ENCODE measurements around the gene CFAP52. TPM values are rescaled to one million over a fixed set of nuclear protein-coding genes. Genes with fewer than 3 reads are reported as not detected.

Gene CFAP52
- total and polyA plus RNA-seq, 2 of the 8 experiments (the other 6 are each of a cell fraction or from before 2014, with no cell fraction given) = 0.11 TPM; not detected in 1

DNA sequence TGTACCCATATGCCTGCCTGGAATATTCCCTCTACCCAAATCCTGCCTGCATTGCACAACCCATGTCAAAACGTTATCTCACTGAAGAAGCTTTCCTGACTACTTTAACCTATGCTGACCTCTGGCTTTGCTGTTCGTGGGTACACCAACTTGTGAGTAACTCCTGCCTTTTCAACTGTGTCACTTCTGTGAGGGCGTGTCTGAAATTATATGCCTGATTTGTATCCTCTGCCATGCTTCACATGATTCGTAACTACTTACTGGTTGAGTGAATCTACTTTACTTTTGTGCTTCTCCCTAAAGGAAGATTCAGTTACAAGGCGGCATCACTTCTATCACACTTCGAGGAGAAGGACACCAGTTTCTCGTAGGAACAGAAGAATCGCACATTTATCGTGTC, 35.6 kb downstream of the CFAP52 start:
- ChIA-PET CTCF (ENCODE audit: partially characterized antibody) (interaction anchor here (1.2 kb wide), 1 partner anchor 58 kb away, joined by 4 read pairs; no protein-coding TSS in a partner anchor), POLR2A (ENCODE audit: partially characterized antibody) (no interaction called here)
- H2BK120ac ChIP-seq (replicated peaks; ENCODE audit: low read depth, low read length) = no peak overlapping the region
- H3K14ac ChIP-seq (ENCODE audit: insufficient read length) = no peak overlapping the region
- H3K9me3 ChIP-seq (ENCODE audit: insufficient read depth in 2 of 2, low read depth in 1 of 2, low read length in 1 of 2) = 0 out of 4 replicates have a peak, but pooled peaks cover 0 to 2% of the 10 kb centered on the region in 2 experiments
- no peak overlapping the region for H2BK5ac ChIP-seq (ENCODE audit: low read depth, low read length)
- H2AFZ ChIP-seq (ENCODE audit: low read length) = peak overlapping the region; percentile 63; the same call in 1 of the 2 replicates
- no peaks in the 10 kb centered on the region for H3K27me3 ChIP-seq (replicated peaks in 1 of 4; ENCODE audit: control insufficient read depth in 3 of 4, extremely low read depth in 1 of 4, insufficient read depth in 3 of 4, low read length in 3 of 4)
- H2BK15ac ChIP-seq (ENCODE audit: low read length) = no peak overlapping the region
- H2BK12ac ChIP-seq (ENCODE audit: low read depth, low read length) = no peak overlapping the region
- H4K91ac ChIP-seq (replicated peaks; ENCODE audit: insufficient read length, low read length) = no peak overlapping the region
- no peak overlapping the region for H2AK5ac ChIP-seq (ENCODE audit: low read depth, low read length)
- H2BK20ac ChIP-seq (ENCODE audit: low read length) = no peak overlapping the region
- no peak overlapping the region for H4K8ac ChIP-seq (ENCODE audit: extremely low read depth, insufficient read depth, low read length)
- FAIRE-seq (no peak), DNase-seq (ENCODE audit: low read depth in 1 of 2, low spot score in 2 of 2) (no peak)
- H3K36me3 ChIP-seq (ENCODE audit: control insufficient read depth in 2 of 4, insufficient read depth in 4 of 4, low read length in 3 of 4) = no peaks in the 10 kb centered on the region
- H3K23ac ChIP-seq (ENCODE audit: insufficient read length) = no peak overlapping the region
- H3K79me2 ChIP-seq (ENCODE audit: control insufficient read depth in 1 of 2, insufficient read depth in 2 of 2, low read length in 2 of 2) = no peaks in the 10 kb centered on the region
- H3K27ac ChIP-seq (ENCODE audit: low read depth, low read length) = no peak overlapping the region
- no peaks in the 10 kb centered on the region for H3K23me2 ChIP-seq (ENCODE audit: low read depth, low read length)
- H3K9ac ChIP-seq (replicated peaks in 1 of 4; ENCODE audit: extremely low read depth in 1 of 4, low read depth in 3 of 4, low read length in 3 of 4) = no peak overlapping the region
- 88% methylated on average over 9 of the region's 9 CpGs; no CpG with 5 or more reads in 1 of the 2 experiments for WGBS, 2 experiments (ENCODE audit: extremely low coverage in 1 of 2, insufficient coverage in 1 of 2, insufficient read length in 1 of 2, insufficient replicate concordance in 2 of 2, low coverage in 1 of 2, low lambda C conversion rate in 2 of 2, missing lambda C conversion rate in 1 of 2)
- no peak overlapping the region for H3K4me3 ChIP-seq (ENCODE audit: extremely low read depth in 1 of 4, insufficient read depth in 2 of 4, low read depth in 3 of 4, low read length in 4 of 4)
- no peak overlapping the region for H4K5ac ChIP-seq (ENCODE audit: insufficient read length, low read depth, low read length)
- no peak overlapping the region for H3K4me2 ChIP-seq (ENCODE audit: insufficient read depth in 1 of 2, low read depth in 2 of 2, low read length in 2 of 2)
- H3K4me1 ChIP-seq (replicated peaks in 1 of 4; ENCODE audit: control insufficient read depth in 3 of 4, insufficient read depth in 4 of 4, low read length in 3 of 4) = no peaks in the 10 kb centered on the region
- H3K18ac ChIP-seq (ENCODE audit: extremely low read depth, low read length) = no peak overlapping the region
- no peak overlapping the region for H3K56ac ChIP-seq (replicated peaks; ENCODE audit: insufficient read length, low read depth, low read length)
- H3K4ac ChIP-seq (replicated peaks; ENCODE audit: insufficient read length, low read depth, low read length) = no peak overlapping the region
- H4K20me1 ChIP-seq (replicated peaks in 1 of 2; ENCODE audit: control insufficient read depth in 1 of 2, insufficient read depth in 2 of 2, low read length in 2 of 2) = no peaks in the 10 kb centered on the region
- H3K79me1 ChIP-seq (ENCODE audit: low read depth, low read length) = no peaks in the 10 kb centered on the region
- TF ChIP-seq MAFK (IDR thresholded peaks at IDR 0.05; ENCODE audit: low read depth, low read length) (no peak), POLR2AphosphoS5 (IDR thresholded peaks at IDR 0.05; ENCODE audit: low read depth, low read length) (no peak), TEAD4 (IDR thresholded peaks at IDR 0.05; ENCODE audit: low read depth, low read length) (no peak), BRCA1 (IDR thresholded peaks at IDR 0.05; ENCODE audit: low read depth, low read length) (no peak), EGR1 (IDR thresholded peaks at IDR 0.05; ENCODE audit: borderline replicate concordance, low read depth, low read length) (no peak), SIRT6 (IDR thresholded peaks at IDR 0.05; ENCODE audit: low read length) (no peak), FOSL1 (IDR thresholded peaks at IDR 0.05; ENCODE audit: insufficient read depth, low read depth, low read length) (no peak), JUND (IDR thresholded peaks at IDR 0.05; ENCODE audit: low read length) (no peak), CBX5 (IDR thresholded peaks at IDR 0.05; ENCODE audit: low read depth, low read length) (no peak), KDM1A (IDR thresholded peaks at IDR 0.05; ENCODE audit: borderline replicate concordance, low read length) (no peak), GTF2F1 (IDR thresholded peaks at IDR 0.05; ENCODE audit: borderline replicate concordance, low read depth, low read length) (no peak), RXRA (IDR thresholded peaks at IDR 0.05; ENCODE audit: insufficient read depth, low read depth, low read length) (no peak)
- TF ChIP-seq, protein P1, sequence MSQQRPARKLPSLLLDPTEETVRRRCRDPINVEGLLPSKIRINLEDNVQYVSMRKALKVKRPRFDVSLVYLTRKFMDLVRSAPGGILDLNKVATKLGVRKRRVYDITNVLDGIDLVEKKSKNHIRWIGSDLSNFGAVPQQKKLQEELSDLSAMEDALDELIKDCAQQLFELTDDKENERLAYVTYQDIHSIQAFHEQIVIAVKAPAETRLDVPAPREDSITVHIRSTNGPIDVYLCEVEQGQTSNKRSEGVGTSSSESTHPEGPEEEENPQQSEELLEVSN (IDR thresholded peaks at IDR 0.05) = no peak

Measured in H1 (cell line).